Measurements from ENCODE around the gene SORL1. TPM values are rescaled to one million over a fixed set of nuclear protein-coding genes. Genes with fewer than 3 reads are reported as not detected.
A peak's percentile ranks its signal among the peaks of the same experiment; 100 is the strongest.
"Not testable (repeated sequence)": the region's sequence is repeated elsewhere in the genome, so short reads cannot be mapped to it uniquely, and the experiment has no call there.

The SORL1 gene, protein sequence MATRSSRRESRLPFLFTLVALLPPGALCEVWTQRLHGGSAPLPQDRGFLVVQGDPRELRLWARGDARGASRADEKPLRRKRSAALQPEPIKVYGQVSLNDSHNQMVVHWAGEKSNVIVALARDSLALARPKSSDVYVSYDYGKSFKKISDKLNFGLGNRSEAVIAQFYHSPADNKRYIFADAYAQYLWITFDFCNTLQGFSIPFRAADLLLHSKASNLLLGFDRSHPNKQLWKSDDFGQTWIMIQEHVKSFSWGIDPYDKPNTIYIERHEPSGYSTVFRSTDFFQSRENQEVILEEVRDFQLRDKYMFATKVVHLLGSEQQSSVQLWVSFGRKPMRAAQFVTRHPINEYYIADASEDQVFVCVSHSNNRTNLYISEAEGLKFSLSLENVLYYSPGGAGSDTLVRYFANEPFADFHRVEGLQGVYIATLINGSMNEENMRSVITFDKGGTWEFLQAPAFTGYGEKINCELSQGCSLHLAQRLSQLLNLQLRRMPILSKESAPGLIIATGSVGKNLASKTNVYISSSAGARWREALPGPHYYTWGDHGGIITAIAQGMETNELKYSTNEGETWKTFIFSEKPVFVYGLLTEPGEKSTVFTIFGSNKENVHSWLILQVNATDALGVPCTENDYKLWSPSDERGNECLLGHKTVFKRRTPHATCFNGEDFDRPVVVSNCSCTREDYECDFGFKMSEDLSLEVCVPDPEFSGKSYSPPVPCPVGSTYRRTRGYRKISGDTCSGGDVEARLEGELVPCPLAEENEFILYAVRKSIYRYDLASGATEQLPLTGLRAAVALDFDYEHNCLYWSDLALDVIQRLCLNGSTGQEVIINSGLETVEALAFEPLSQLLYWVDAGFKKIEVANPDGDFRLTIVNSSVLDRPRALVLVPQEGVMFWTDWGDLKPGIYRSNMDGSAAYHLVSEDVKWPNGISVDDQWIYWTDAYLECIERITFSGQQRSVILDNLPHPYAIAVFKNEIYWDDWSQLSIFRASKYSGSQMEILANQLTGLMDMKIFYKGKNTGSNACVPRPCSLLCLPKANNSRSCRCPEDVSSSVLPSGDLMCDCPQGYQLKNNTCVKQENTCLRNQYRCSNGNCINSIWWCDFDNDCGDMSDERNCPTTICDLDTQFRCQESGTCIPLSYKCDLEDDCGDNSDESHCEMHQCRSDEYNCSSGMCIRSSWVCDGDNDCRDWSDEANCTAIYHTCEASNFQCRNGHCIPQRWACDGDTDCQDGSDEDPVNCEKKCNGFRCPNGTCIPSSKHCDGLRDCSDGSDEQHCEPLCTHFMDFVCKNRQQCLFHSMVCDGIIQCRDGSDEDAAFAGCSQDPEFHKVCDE (N-terminal part only)
- total RNA-seq, result 216 TPM

DNA sequence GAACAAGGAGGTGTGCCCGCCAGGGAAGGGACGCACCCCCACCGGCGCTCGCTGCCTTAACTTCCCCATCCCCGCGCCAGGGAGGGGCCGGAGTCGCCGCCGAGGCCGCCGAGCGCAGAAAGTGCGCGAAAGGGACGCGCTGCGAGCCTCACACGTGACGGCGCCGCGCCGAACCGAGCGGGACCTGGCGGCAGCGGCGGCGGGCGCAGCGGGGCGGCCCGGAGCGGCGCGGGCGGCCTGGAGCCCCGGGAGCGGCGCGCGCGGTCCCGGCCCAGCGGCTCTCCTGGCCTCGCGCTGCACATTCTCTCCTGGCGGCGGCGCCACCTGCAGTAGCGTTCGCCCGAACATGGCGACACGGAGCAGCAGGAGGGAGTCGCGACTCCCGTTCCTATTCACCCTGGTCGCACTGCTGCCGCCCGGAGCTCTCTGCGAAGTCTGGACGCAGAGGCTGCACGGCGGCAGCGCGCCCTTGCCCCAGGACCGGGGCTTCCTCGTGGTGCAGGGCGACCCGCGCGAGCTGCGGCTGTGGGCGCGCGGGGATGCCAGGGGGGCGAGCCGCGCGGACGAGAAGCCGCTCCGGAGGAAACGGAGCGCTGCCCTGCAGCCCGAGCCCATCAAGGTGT is at the start of gene SORL1:
SORL1 (plus strand) TSS at position 329 of the 623 bp plus-strand sequence; CDS start at position 347, 18 bp downstream.
- Histone ChIP-seq H3K4me3 (ENCODE audit: low read length) (peak within 1 kb of the TSS; percentile 91), H3K9me3 (ENCODE audit: low read depth, low read length) (no peaks in the 10 kb centered on the region), H3K27me3 (ENCODE audit: insufficient read depth, low read length) (no peaks in the 10 kb centered on the region), H3K4me1 (ENCODE audit: insufficient read depth, low read length) (peaks cover 90% of the 10 kb centered on the region)

DNA sequence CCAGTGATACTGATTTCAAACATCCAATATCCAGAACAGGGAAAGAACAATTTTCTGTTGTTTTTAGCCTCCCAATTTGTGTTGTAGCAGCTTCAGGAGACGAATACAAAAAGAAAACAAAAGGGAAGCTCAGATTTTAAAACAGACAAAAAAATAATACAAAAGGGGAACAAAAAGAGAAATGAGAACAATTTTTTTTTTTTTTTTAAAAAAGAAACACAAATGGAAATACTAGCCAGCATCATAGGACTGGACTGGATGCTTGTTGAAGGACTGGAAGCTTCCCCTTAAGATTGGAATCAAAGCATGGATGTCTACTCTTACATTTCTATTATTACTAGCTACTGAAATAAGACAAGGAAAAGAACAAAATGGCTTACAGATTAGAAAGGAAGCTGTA is 46.5 kb upstream of the SORL1 start:
- no peak overlapping the region for H3K4me3 ChIP-seq (ENCODE audit: low read length)

GRCh38 chr11:121406291-121406690 is 45.8 kb upstream of the SORL1 start:
- Histone ChIP-seq H3K9me3 (ENCODE audit: low read depth, low read length) (no peaks in the 10 kb centered on the region), H3K4me3 (ENCODE audit: low read length) (no peak overlapping the region), H3K27me3 (ENCODE audit: insufficient read depth, low read length) (no peaks in the 10 kb centered on the region), H3K4me1 (ENCODE audit: insufficient read depth, low read length) (peaks cover 18% of the 10 kb centered on the region)

More for the DNA sequence above, 46.5 kb upstream of the SORL1 start:
- H3K9me3 ChIP-seq (ENCODE audit: low read depth, low read length), result no peaks in the 10 kb centered on the region
- no peaks in the 10 kb centered on the region for H3K27me3 ChIP-seq (ENCODE audit: insufficient read depth, low read length)
- H3K4me1 ChIP-seq (ENCODE audit: insufficient read depth, low read length), result peaks cover 18% of the 10 kb centered on the region

DNA sequence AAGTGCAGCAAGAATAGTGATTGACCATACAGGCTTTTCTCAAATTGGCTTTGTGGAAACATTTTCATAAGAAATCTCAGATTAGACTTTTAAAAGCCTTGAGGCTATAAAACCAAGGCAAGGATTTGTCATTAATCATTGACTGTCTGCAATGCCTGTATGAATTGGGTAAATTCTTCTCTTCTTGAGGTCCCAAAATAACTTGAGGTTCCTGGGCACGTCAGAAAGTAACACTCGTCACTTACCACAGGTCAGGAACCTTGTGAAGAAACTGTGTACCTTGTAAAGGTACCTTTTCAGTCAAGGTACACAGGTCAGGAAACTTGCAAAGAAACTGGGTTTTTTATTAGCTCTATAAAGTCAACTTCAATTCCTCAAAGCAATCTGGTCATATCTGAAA is 43.3 kb upstream of the SORL1 start:
- no peak overlapping the region for H3K4me3 ChIP-seq (ENCODE audit: low read length)
- peaks cover 18% of the 10 kb centered on the region for H3K4me1 ChIP-seq (ENCODE audit: insufficient read depth, low read length)
- H3K9me3 ChIP-seq (ENCODE audit: low read depth, low read length), result no peaks in the 10 kb centered on the region
- H3K27me3 ChIP-seq (ENCODE audit: insufficient read depth, low read length), result no peaks in the 10 kb centered on the region

DNA sequence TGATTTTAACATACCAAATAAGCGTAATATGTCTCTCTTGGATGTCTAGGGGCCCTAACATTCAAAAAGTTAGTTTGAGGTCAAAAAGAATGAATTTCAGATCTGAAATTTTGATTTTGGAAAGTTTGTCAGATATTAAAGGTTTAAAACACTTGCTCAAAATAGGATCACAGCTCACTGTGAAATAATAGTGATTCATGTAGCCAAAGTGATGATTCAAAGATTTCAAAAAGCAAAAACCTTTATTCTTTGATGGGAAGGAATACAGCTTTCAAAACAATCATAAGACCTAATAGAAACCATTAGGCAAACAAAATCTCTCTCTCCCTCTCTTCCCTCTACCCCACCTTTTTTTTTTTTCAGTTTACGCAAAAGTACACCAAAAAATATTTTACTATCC is 42.1 kb upstream of the SORL1 start:
- H3K9me3 ChIP-seq (ENCODE audit: low read depth, low read length); H3K27me3 ChIP-seq (ENCODE audit: insufficient read depth, low read length); H3K4me3 ChIP-seq (ENCODE audit: low read length): not testable (repeated sequence)
- H3K4me1 ChIP-seq (ENCODE audit: insufficient read depth, low read length), result peaks cover 25% of the 10 kb centered on the region

- not testable (repeated sequence) for H3K4me3 ChIP-seq (ENCODE audit: low read length)
These were observed 40.8 kb upstream of the SORL1 start for GRCh38 chr11:121411330-121411729.

DNA sequence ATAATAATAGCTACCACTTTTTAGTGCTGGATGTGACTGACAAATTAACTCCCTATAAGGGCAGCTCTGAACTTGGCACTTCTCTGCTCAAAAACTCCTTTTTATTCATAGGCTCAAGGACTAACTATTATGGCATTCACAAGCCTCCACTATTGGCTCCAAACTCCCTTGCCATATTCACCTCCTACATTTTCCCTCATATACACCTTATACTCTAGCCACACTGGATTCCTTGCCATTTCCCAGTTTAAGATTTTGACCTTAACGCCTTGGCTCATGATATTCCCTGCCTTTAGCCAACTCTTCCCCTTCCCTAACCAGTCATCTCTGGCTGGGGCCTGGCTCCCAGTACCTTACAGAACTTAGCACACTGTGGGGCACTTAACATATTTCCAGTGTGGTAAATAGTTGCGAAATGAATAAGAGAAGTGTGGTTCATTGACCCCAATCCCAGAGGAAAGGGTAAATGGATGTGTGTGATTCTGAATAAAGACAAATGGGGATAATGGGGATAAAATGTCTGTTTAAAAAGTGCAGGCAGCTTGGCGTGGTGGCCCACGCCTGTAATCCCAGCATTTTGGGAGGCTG is 40.0 kb upstream of the SORL1 start:
- no peaks in the 10 kb centered on the region for H3K27me3 ChIP-seq (ENCODE audit: insufficient read depth, low read length)

More at GRCh38 chr11:121411330-121411729, 40.8 kb upstream of the SORL1 start:
- peaks cover 28% of the 10 kb centered on the region for H3K4me1 ChIP-seq (ENCODE audit: insufficient read depth, low read length)
- not testable (repeated sequence) for H3K27me3 ChIP-seq (ENCODE audit: insufficient read depth, low read length); H3K9me3 ChIP-seq (ENCODE audit: low read depth, low read length)

DNA sequence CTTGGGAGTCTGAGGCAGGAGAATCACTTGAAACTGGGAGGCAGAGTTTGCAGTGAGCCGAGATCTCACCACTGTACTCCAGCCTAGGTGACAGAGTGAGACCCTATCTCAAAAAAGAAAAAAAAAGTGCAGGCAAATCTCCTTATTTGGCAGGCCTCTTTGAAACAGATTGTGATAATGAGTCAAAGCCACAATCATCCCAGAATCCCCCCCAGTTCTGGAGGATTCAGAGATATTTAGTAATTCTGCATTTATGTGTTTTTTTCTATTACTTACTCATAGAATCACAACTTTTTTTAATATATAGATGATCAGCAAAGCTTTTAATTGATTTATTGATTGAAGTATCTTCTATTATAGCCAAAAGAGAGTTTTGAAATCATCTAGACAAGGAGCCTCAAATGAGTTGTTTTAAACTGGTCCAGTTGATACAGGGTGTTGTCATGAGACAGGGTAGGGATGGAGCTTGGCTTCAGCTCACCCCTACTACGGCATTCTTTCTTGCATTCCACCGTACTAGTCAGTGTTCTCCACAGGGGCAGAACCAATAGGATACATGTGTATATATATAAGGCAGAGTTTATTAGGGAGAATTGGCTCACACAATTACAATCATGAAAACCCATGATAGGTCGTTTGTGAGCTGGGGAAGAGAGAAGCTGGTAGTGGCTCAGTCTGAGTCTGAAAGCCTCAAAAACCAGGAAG is 39.3 kb upstream of the SORL1 start:
- no peak overlapping the region for H3K4me3 ChIP-seq (ENCODE audit: low read length)
- H3K9me3 ChIP-seq (ENCODE audit: low read depth, low read length), result no peaks in the 10 kb centered on the region
- H3K4me1 ChIP-seq (ENCODE audit: insufficient read depth, low read length), result peaks cover 39% of the 10 kb centered on the region
- no peaks in the 10 kb centered on the region for H3K27me3 ChIP-seq (ENCODE audit: insufficient read depth, low read length)

More for the DNA sequence above, 40.0 kb upstream of the SORL1 start:
- no peak overlapping the region for H3K4me3 ChIP-seq (ENCODE audit: low read length)
- peaks cover 31% of the 10 kb centered on the region for H3K4me1 ChIP-seq (ENCODE audit: insufficient read depth, low read length)
- H3K9me3 ChIP-seq (ENCODE audit: low read depth, low read length), result no peaks in the 10 kb centered on the region

- H3K9me3 ChIP-seq (ENCODE audit: low read depth, low read length), result no peaks in the 10 kb centered on the region
- no peak overlapping the region for H3K4me3 ChIP-seq (ENCODE audit: low read length)
- H3K4me1 ChIP-seq (ENCODE audit: insufficient read depth, low read length), result peaks cover 53% of the 10 kb centered on the region
- no peaks in the 10 kb centered on the region for H3K27me3 ChIP-seq (ENCODE audit: insufficient read depth, low read length)
These were observed 37.8 kb upstream of the SORL1 start for GRCh38 chr11:121414141-121414913.

GRCh38 chr11:121415856-121416255 is 36.3 kb upstream of the SORL1 start:
- Histone ChIP-seq H3K27me3 (ENCODE audit: insufficient read depth, low read length) (no peaks in the 10 kb centered on the region), H3K9me3 (ENCODE audit: low read depth, low read length) (no peaks in the 10 kb centered on the region), H3K4me3 (ENCODE audit: low read length) (no peak overlapping the region), H3K4me1 (ENCODE audit: insufficient read depth, low read length) (peaks cover 67% of the 10 kb centered on the region)

DNA sequence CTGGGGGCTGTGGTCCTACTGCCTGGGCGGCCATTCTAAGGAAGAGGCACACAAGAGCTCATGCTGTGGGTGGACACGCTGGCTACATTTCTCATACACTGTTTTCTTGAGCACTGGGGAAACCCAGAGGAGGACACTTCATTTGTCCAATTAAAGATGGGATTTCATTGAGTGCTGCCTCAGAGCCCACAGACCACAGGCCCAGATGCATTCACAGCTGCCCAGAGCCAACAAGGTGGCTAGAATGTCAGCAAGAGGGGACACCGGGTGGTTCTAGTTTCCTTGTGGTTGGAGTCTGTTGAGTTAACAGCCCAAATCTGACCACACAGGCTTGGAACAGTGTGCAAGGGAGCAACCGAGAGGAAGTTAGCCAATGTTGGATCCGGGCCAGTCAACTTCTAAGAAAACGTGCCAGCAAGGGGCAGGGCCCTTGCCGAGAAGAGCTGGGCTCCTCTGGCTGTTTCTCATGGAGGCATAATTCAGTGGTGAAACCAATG is 35.0 kb upstream of the SORL1 start:
- H3K4me1 ChIP-seq (ENCODE audit: insufficient read depth, low read length), result peaks cover 73% of the 10 kb centered on the region
- H3K9me3 ChIP-seq (ENCODE audit: low read depth, low read length), result no peaks in the 10 kb centered on the region
- H3K27me3 ChIP-seq (ENCODE audit: insufficient read depth, low read length), result no peaks in the 10 kb centered on the region
- no peak overlapping the region for H3K4me3 ChIP-seq (ENCODE audit: low read length)

DNA sequence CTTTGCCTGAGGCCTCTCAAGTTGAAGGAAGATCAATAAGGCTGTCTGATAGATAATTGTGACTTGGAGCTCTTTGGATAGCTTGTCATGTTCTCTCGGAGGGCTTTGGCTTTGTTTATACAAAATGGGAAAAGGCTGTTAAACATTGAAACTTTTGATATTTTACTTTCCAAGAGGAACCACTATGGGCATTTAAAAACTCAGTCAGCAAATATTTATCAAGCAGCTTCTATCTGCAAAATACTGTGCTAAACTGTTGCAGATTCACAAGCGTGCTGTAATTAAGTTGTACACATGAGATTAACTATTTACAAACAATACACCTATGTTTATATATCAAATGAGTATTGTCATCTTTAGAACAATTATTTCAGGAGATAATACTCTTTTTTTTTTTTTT is 34.5 kb upstream of the SORL1 start:
- H3K9me3 ChIP-seq (ENCODE audit: low read depth, low read length), result no peaks in the 10 kb centered on the region
- H3K4me3 ChIP-seq (ENCODE audit: low read length), result no peak overlapping the region
- peaks cover 74% of the 10 kb centered on the region for H3K4me1 ChIP-seq (ENCODE audit: insufficient read depth, low read length)

GRCh38 chr11:121418625-121419114 is 33.4 kb upstream of the SORL1 start:
- Histone ChIP-seq H3K9me3 (ENCODE audit: low read depth, low read length) (no peaks in the 10 kb centered on the region), H3K4me3 (ENCODE audit: low read length) (no peak overlapping the region)

More for the DNA sequence above, 34.5 kb upstream of the SORL1 start:
- H3K27me3 ChIP-seq (ENCODE audit: insufficient read depth, low read length), result no peaks in the 10 kb centered on the region

More at GRCh38 chr11:121418625-121419114, 33.4 kb upstream of the SORL1 start:
- no peaks in the 10 kb centered on the region for H3K27me3 ChIP-seq (ENCODE audit: insufficient read depth, low read length)
- H3K4me1 ChIP-seq (ENCODE audit: insufficient read depth, low read length), result peaks cover 80% of the 10 kb centered on the region

Data from mononuclear cell (primary cell).